K562 (cell line): ENCODE data around the gene CCNDBP1. TPM values are rescaled to one million over a fixed set of nuclear protein-coding genes. Genes with fewer than 3 reads are reported as not detected.

ENCODE experiments used
- ATAC-seq: fragments of 200-7000 bp; cut with Tn5 transposase; 3 replicates; pipeline ENCODE4 v1.9.1; 2020; ENCODE audit warnings: moderate library complexity
- BruUV-seq: library from RNA; stranded (reverse); fragments of 400-500 nt; replicated peaks from 2 replicates; lab custom pipeline; 2021; lab: Mats Ljungman, UMichigan
- CTCF ChIA-PET: fragments of 300-600 bp; formaldehyde crosslinking; extraction: SDS; loops from one replicate; lab custom pipeline; 2021; ENCODE audit warnings: low intra/inter-chr PET ratio; lab: Yijun Ruan, JAX
- POLR2A ChIA-PET: fragments of 300-600, 350-650 bp; sonication (Branson Sonifier 250); formaldehyde crosslinking; extraction: SDS; loops from one replicate; lab custom pipeline; 2021; ENCODE audit warnings: antibody characterized with exemption, inconsistent platforms; lab: Yijun Ruan, JAX
- DNase-seq, 4 experiments: peaks; one replicate each; pipeline versions ENCODE4 v3.0.0 to v3.0.0-alpha.2; 2011 to 2018; ENCODE audit warnings: low spot score in 3 of 4, mixed read lengths in 3 of 4; ENCODE audit errors: extremely low read depth in 1 of 4
- FAIRE-seq: peaks from 2 replicates; lab custom pipeline; 2011; peaks lifted over from hg19 to GRCh38; lab: Jason Lieb, UNC
- H2AFZ ChIP-seq: 2 replicates; pipeline ENCODE4 v1.6.0; 2011; ENCODE audit warnings: low read depth, low read length, control low read depth, inconsistent platforms
- H3K27ac ChIP-seq: fragments of 200-600 bp; 3 replicates; pipeline ENCODE4 v1.8.0; 2011; ENCODE audit warnings: low read depth, mild to moderate bottlenecking, control low read depth, inconsistent platforms, low read length, moderate library complexity, mixed read lengths; ENCODE audit errors: extremely low read depth
- H3K27me3 ChIP-seq, 2 experiments: fragments of 300-600 bp in 1 of 2; 2 replicates in 1 of 2; 3 replicates in 1 of 2; pipeline versions ENCODE4 v1.6.0 to v1.8.0; 2011; ENCODE audit warnings: inconsistent platforms in 2 of 2, low read length in 2 of 2, mild to moderate bottlenecking in 1 of 2, mixed read lengths in 1 of 2, moderate library complexity in 1 of 2; ENCODE audit not compliant: control insufficient read depth in 2 of 2, insufficient read depth in 2 of 2
- H3K36me3 ChIP-seq: fragments of 300-600 bp; 3 replicates; pipeline ENCODE4 v1.8.0; 2011; ENCODE audit warnings: mild to moderate bottlenecking, low read length, inconsistent platforms; ENCODE audit not compliant: control insufficient read depth, insufficient read depth
- H3K4me1 ChIP-seq, 2 experiments: fragments of 200-600 bp in 1 of 2; replicated peaks in 1 of 2; 2 replicates in 1 of 2; 3 replicates in 1 of 2; pipeline versions ENCODE4 v1.5.1 to v1.8.0; 2011; ENCODE audit warnings: inconsistent platforms in 2 of 2, low read length in 2 of 2, mild to moderate bottlenecking in 1 of 2, mixed read lengths in 1 of 2, moderate library complexity in 1 of 2; ENCODE audit not compliant: control insufficient read depth in 2 of 2, insufficient read depth in 2 of 2
- H3K4me2 ChIP-seq: 2 replicates; pipeline ENCODE4 v1.6.1; 2011; ENCODE audit warnings: low read length, control low read depth, inconsistent platforms, mixed read lengths; ENCODE audit not compliant: insufficient read depth
- H3K4me3 ChIP-seq: fragments of 200-600 bp; sonication (generic), shearing (Covaris generic); 2 replicates; pipeline ENCODE4 v1.5.1; 2016; ENCODE audit warnings: control low read depth, inconsistent platforms
- H3K79me2 ChIP-seq: fragments of 200-600 bp; 3 replicates; pipeline ENCODE4 v1.8.0; 2011; ENCODE audit warnings: low read length, inconsistent platforms; ENCODE audit not compliant: control insufficient read depth, insufficient read depth
- H3K9ac ChIP-seq, 2 experiments: 2 replicates each; pipeline versions ENCODE4 v1.6.0 to v1.6.1; 2011; ENCODE audit warnings: low read depth in 2 of 2, low read length in 2 of 2, control low read depth in 1 of 2, inconsistent platforms in 1 of 2, mild to moderate bottlenecking in 1 of 2, mixed read lengths in 1 of 2; ENCODE audit not compliant: insufficient read depth in 1 of 2
- H3K9me1 ChIP-seq: one replicate; pipeline ENCODE4 v1.6.0; 2011; ENCODE audit warnings: inconsistent platforms, mild to moderate bottlenecking, low read length, moderate library complexity; ENCODE audit not compliant: control insufficient read depth, insufficient read depth
- H3K9me3 ChIP-seq: replicated peaks from 2 replicates; pipeline ENCODE4 v1.5.1; 2011; ENCODE audit warnings: low read depth, low read length, inconsistent platforms; ENCODE audit not compliant: control insufficient read depth, insufficient read depth
- H4K20me1 ChIP-seq: replicated peaks from 2 replicates; pipeline ENCODE4 v1.6.1; 2011; ENCODE audit warnings: low read length, inconsistent platforms, mixed read lengths; ENCODE audit not compliant: control insufficient read depth, insufficient read depth
- CREB1 ChIP-seq, 2 experiments: sonication (generic) in 1 of 2; formaldehyde crosslinking in 1 of 2; IDR thresholded peaks; 2 replicates each; pipeline versions ENCODE4 v1.6.1 to v1.8.0; 2012 to 2022; ENCODE audit warnings: inconsistent platforms in 1 of 2, mild to moderate bottlenecking in 1 of 2, missing genetic modification reagents in 1 of 2, moderate library complexity in 1 of 2
- HDAC2 ChIP-seq: fragments of 450-650 bp; IDR thresholded peaks from 2 replicates; pipeline ENCODE4 v1.6.1; 2016; ENCODE audit warnings: mild to moderate bottlenecking
- HDAC8 ChIP-seq: fragments of 450-650 bp; IDR thresholded peaks from 2 replicates; pipeline ENCODE4 v1.6.1; 2016; ENCODE audit warnings: mild to moderate bottlenecking, missing genetic modification characterization, moderate library complexity, missing compliant biosample characterization
- MAFK ChIP-seq: IDR thresholded peaks from 2 replicates; pipeline ENCODE4 v1.6.1; 2011; ENCODE audit warnings: low read length, improper control_type of control experiment
- MIER1 ChIP-seq: fragments of 450-650 bp; IDR thresholded peaks from 2 replicates; pipeline ENCODE4 v1.6.1; 2016; ENCODE audit warnings: antibody characterized with exemption, mild to moderate bottlenecking, low read depth
- NEUROD1 ChIP-seq: fragments of 150-350 bp; IDR thresholded peaks from 2 replicates; pipeline ENCODE4 v1.6.1; 2014; ENCODE audit warnings: borderline replicate concordance, low read length, low read depth; ENCODE audit not compliant: partially characterized antibody
- SIRT6 ChIP-seq: IDR thresholded peaks from one replicate; pipeline ENCODE4 v1.6.1; 2012; ENCODE audit warnings: low read depth, mild to moderate bottlenecking, control low read depth, inconsistent platforms, low read length, moderate library complexity
- TCF7 ChIP-seq: sonication (generic); IDR thresholded peaks from 2 replicates; pipeline ENCODE4 v1.6.1; 2016; ENCODE audit warnings: antibody characterized with exemption, borderline replicate concordance
- XRCC3 ChIP-seq: fragments of 450-650 bp; IDR thresholded peaks from 2 replicates; pipeline ENCODE4 v1.6.1; 2017; ENCODE audit warnings: mild to moderate bottlenecking, moderate library complexity
- ZNF445 ChIP-seq: fragments of 250-450 bp; sonication (Bioruptor Pico); IDR thresholded peaks from 2 replicates; pipeline ENCODE4 v1.4.0; 2020; ENCODE audit warnings: low read depth, mild to moderate bottlenecking, moderate library complexity
- WGBS: fragments of 100-300 bp; shearing (Covaris generic); methylation state at CpG from one replicate; pipeline ENCODE4 v1.1.6; 2016; ENCODE audit warnings: low coverage, mixed read lengths; ENCODE audit not compliant: insufficient coverage; ENCODE audit errors: missing lambda C conversion rate; 5-methylcytosine and 5-hydroxymethylcytosine counted together
- in situ Hi-C: fragments of 300-500 bp; cut with MboI; formaldehyde crosslinking; loops from 4 replicates; pipeline ENCODE4 v1.15.0; 2018; ENCODE audit warnings: inconsistent platforms, mixed read lengths
- intact Hi-C: fragments of 100-400 bp; cut with micrococcal nuclease; formaldehyde crosslinking; loops from 2 replicates; pipeline ENCODE4 v1.14.2; 2022
- polyA plus RNA-seq, 8 experiments: library from polyadenylated mRNA; depleted of rRNA in 4 of 8; stranded (reverse) in 5 of 8; unstranded in 3 of 8; fragments of >200 nt; fragmentation: Nextera tagmentation in 2 of 8; fragmentation: Illumina TruSeq in 1 of 8; extraction: Ambion mirVana in 2 of 8; extraction: Trizol in 1 of 8; gene quantifications; 2 replicates each; pipeline versions ENCODE4 v1.2.1 to v1.2.3, GENCODE V29; 2011 to 2014; ENCODE audit warnings: inconsistent platforms in 1 of 8, missing spikeins in 1 of 8
- total RNA-seq, 7 experiments: library from RNA; depleted of rRNA in 6 of 7; stranded (reverse); fragments of >200 nt in 6 of 7; fragmentation: Illumina TruSeq in 2 of 7; extraction: Trizol in 2 of 7; gene quantifications; 2 replicates each; pipeline versions ENCODE4 v1.2.1 to v1.2.3, GENCODE V29; 2011 to 2021; ENCODE audit warnings: low replicate concordance in 1 of 7
- TF ChIP-seq, protein P1 (sequence below): fragments of 450-650 bp; IDR thresholded peaks from 2 replicates; pipeline ENCODE4 v1.6.1; 2016; ENCODE audit warnings: low read depth, mild to moderate bottlenecking, moderate library complexity
- TF ChIP-seq, protein P2 (sequence below): fragments of 200-800 bp; sonication (Bioruptor generic); IDR thresholded peaks from 2 replicates; pipeline ENCODE4 v1.6.1; 2017; ENCODE audit warnings: missing genetic modification characterization, missing compliant biosample characterization
- TF ChIP-seq, protein P3 (sequence below): fragments of 450-650 bp; IDR thresholded peaks from 2 replicates; pipeline ENCODE4 v1.7.1; 2018; ENCODE audit warnings: mild to moderate bottlenecking, low read depth; ENCODE audit not compliant: partially characterized antibody
- TF ChIP-seq, protein P4 (sequence below): IDR thresholded peaks from 3 replicates; pipeline ENCODE4 v1.6.1; 2011; ENCODE audit warnings: borderline replicate concordance, mild to moderate bottlenecking, moderate library complexity; ENCODE audit not compliant: insufficient read length; ENCODE audit errors: extremely low read depth

CCNDBP1 gene
- total and polyA plus RNA-seq, 9 of the 15 experiments (the other 6 are each of a cell fraction or from before 2014, with no cell fraction given): 37.0 to 111 (median 55.5) TPM

DNA sequence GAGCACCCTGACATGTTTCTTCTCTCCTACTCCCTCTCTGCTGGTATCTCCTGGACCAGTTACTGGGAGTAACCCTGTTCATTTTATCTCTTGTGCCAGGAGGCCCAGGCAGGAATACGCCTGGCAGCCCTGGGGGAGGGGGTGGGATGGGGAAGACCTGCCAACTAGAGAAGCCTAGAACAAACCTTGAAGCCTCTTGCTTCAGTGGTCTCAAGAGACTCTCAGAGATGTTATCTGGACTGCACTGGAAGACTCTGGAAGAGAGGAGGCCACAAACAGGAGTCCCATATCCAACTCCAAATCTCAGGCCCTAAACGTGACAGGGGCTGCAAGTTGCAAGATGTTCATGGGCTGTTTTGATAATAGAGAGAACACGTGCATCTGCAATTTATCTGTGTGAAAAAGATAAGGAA lies 35.8 kb downstream of the CCNDBP1 start, which contains the start of gene EPB42:
EPB42 (minus strand) TSS at position 28 of the 413 bp plus-strand sequence. CDS start 193 bp downstream, outside the sequence.
- ChIA-PET POLR2A (interaction anchor here (1.0 to 1.5 kb wide), 2 partner anchors 9 to 10 kb away, joined by 4 read pairs; no protein-coding TSS in a partner anchor), CTCF (interaction anchor here (0.6 kb wide), 1 partner anchor 38 kb away, joined by 3 read pairs; no protein-coding TSS in a partner anchor)
- no peaks in the 10 kb centered on the region for H3K36me3 ChIP-seq
- peak within 1 kb of the TSS; percentile 61 to 77 for H3K9ac ChIP-seq
- FAIRE-seq (peak; percentile 78), DNase-seq (peak; percentile 66 to 83 (median 76)), ATAC-seq (peak; percentile 75)
- H3K79me2 ChIP-seq: no peaks in the 10 kb centered on the region
- 3% methylated on average over 3 of the region's 3 CpGs for WGBS
- H3K9me3 ChIP-seq: no peaks in the 10 kb centered on the region; the same call in 1 of the 2 replicates
- peaks cover 26 to 33% of the 10 kb centered on the region in 2 experiments; a peak in 4 of 5 replicates for H3K4me1 ChIP-seq
- no peaks in the 10 kb centered on the region for H3K9me1 ChIP-seq
- no peaks in the 10 kb centered on the region for H4K20me1 ChIP-seq
- no peaks in the 10 kb centered on the region for H3K27me3 ChIP-seq
- in situ Hi-C loops (no loop called here), intact Hi-C loops (no loop called here)
- H3K4me3 ChIP-seq: 0 out of 2 replicates have a peak within 1 kb of the TSS, but pooled peaks have one; percentile 6
- H3K27ac ChIP-seq: peak within 1 kb of the TSS; percentile 78
- no TSS peak for BruUV-seq
- peak within 1 kb of the TSS; percentile 63 for H3K4me2 ChIP-seq
- H2AFZ ChIP-seq: peak within 1 kb of the TSS; percentile 59
- TF ChIP-seq, protein P1, sequence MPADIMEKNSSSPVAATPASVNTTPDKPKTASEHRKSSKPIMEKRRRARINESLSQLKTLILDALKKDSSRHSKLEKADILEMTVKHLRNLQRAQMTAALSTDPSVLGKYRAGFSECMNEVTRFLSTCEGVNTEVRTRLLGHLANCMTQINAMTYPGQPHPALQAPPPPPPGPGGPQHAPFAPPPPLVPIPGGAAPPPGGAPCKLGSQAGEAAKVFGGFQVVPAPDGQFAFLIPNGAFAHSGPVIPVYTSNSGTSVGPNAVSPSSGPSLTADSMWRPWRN: peak; percentile 61; the same call in 1 of the 2 replicates
- TF ChIP-seq NEUROD1: no peak
- TF ChIP-seq CREB1 (IDR thresholded peaks at IDR 0.05): peak; percentile 42; the same call in 1 of the 2 replicates
- no peak for TF ChIP-seq CREB1 (CRISPR knock-in tag; IDR thresholded peaks at IDR 0.05)
- TF ChIP-seq MAFK: no peak
- no peak for TF ChIP-seq HDAC2
- TF ChIP-seq MIER1: no peak
- TF ChIP-seq XRCC3: no peak
- TF ChIP-seq, protein P2, sequence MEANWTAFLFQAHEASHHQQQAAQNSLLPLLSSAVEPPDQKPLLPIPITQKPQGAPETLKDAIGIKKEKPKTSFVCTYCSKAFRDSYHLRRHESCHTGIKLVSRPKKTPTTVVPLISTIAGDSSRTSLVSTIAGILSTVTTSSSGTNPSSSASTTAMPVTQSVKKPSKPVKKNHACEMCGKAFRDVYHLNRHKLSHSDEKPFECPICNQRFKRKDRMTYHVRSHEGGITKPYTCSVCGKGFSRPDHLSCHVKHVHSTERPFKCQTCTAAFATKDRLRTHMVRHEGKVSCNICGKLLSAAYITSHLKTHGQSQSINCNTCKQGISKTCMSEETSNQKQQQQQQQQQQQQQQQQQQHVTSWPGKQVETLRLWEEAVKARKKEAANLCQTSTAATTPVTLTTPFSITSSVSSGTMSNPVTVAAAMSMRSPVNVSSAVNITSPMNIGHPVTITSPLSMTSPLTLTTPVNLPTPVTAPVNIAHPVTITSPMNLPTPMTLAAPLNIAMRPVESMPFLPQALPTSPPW (CRISPR knock-in tag): peak; percentile 42; the same call in 1 of the 2 replicates
- TF ChIP-seq TCF7: no peak
- TF ChIP-seq, protein P3, sequence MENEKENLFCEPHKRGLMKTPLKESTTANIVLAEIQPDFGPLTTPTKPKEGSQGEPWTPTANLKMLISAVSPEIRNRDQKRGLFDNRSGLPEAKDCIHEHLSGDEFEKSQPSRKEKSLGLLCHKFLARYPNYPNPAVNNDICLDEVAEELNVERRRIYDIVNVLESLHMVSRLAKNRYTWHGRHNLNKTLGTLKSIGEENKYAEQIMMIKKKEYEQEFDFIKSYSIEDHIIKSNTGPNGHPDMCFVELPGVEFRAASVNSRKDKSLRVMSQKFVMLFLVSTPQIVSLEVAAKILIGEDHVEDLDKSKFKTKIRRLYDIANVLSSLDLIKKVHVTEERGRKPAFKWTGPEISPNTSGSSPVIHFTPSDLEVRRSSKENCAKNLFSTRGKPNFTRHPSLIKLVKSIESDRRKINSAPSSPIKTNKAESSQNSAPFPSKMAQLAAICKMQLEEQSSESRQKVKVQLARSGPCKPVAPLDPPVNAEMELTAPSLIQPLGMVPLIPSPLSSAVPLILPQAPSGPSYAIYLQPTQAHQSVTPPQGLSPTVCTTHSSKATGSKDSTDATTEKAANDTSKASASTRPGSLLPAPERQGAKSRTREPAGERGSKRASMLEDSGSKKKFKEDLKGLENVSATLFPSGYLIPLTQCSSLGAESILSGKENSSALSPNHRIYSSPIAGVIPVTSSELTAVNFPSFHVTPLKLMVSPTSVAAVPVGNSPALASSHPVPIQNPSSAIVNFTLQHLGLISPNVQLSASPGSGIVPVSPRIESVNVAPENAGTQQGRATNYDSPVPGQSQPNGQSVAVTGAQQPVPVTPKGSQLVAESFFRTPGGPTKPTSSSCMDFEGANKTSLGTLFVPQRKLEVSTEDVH: no peak
- no peak for TF ChIP-seq HDAC8 (tag)
- TF ChIP-seq SIRT6: no peak
- no peak for TF ChIP-seq ZNF445 (CRISPR knock-in tag)
- TF ChIP-seq, protein P4, sequence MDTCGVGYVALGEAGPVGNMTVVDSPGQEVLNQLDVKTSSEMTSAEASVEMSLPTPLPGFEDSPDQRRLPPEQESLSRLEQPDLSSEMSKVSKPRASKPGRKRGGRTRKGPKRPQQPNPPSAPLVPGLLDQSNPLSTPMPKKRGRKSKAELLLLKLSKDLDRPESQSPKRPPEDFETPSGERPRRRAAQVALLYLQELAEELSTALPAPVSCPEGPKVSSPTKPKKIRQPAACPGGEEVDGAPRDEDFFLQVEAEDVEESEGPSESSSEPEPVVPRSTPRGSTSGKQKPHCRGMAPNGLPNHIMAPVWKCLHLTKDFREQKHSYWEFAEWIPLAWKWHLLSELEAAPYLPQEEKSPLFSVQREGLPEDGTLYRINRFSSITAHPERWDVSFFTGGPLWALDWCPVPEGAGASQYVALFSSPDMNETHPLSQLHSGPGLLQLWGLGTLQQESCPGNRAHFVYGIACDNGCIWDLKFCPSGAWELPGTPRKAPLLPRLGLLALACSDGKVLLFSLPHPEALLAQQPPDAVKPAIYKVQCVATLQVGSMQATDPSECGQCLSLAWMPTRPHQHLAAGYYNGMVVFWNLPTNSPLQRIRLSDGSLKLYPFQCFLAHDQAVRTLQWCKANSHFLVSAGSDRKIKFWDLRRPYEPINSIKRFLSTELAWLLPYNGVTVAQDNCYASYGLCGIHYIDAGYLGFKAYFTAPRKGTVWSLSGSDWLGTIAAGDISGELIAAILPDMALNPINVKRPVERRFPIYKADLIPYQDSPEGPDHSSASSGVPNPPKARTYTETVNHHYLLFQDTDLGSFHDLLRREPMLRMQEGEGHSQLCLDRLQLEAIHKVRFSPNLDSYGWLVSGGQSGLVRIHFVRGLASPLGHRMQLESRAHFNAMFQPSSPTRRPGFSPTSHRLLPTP: no peak
